ENCODE results near the gene PSMC5.
"Not testable (repeated sequence)": the region's sequence is repeated elsewhere in the genome, so short reads cannot be mapped to it uniquely, and the experiment has no call there.

The PSMC5 gene

DNA sequence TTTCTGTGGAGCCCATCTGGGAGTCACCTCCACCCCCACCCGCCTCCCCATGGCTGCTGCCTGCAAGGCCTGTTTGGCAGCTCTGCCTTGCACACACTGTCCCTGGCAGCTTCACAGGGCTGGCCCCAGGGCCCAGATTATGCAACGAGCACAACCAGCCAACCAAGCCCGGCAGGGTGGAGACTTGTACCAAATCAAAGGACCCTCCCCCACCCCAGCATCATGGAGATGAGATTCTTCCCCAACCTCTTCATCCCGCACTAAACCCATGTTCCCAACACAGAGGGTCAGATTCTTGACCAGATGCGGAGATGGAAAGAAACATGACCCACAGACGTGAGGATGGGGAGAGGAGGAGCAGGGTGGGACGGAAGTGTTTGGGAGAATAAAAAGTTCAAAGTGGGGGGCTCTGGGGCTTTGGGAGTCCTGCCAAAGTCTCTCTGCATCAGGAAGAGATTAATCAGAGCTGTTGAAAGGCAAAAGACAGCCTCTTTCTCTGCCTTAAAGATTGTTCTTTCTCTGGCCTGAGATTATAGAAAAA, 11.5 kb downstream of the PSMC5 start:
- Mint-ChIP-seq H3K27me3 (ENCODE audit: low read depth) (no peaks in the 10 kb centered on the region), H3K36me3 (ENCODE audit: low read depth) (peaks cover 35% of the 10 kb centered on the region), H3K4me1 (ENCODE audit: low read depth) (peaks cover 28% of the 10 kb centered on the region), H3K9me3 (no peaks in the 10 kb centered on the region), H3K4me3 (peak overlapping the region; percentile 15), H3K27ac (peak overlapping the region; percentile 50)
- no peak for DNase-seq (ENCODE audit: low spot score)

- no peak for DNase-seq (ENCODE audit: low spot score)
- no peaks in the 10 kb centered on the region for H3K27me3 Mint-ChIP-seq (ENCODE audit: low read depth)
- peak overlapping the region; percentile 91 for H3K27ac Mint-ChIP-seq
- H3K4me1 Mint-ChIP-seq (ENCODE audit: low read depth) = peaks cover 34% of the 10 kb centered on the region
- H3K36me3 Mint-ChIP-seq (ENCODE audit: low read depth) = peaks cover 18% of the 10 kb centered on the region
- H3K9me3 Mint-ChIP-seq = no peaks in the 10 kb centered on the region
- H3K4me3 Mint-ChIP-seq = peak overlapping the region; percentile 98
Measured at GRCh38 chr17:63840591-63841349, 13.5 kb downstream of the PSMC5 start.

DNA sequence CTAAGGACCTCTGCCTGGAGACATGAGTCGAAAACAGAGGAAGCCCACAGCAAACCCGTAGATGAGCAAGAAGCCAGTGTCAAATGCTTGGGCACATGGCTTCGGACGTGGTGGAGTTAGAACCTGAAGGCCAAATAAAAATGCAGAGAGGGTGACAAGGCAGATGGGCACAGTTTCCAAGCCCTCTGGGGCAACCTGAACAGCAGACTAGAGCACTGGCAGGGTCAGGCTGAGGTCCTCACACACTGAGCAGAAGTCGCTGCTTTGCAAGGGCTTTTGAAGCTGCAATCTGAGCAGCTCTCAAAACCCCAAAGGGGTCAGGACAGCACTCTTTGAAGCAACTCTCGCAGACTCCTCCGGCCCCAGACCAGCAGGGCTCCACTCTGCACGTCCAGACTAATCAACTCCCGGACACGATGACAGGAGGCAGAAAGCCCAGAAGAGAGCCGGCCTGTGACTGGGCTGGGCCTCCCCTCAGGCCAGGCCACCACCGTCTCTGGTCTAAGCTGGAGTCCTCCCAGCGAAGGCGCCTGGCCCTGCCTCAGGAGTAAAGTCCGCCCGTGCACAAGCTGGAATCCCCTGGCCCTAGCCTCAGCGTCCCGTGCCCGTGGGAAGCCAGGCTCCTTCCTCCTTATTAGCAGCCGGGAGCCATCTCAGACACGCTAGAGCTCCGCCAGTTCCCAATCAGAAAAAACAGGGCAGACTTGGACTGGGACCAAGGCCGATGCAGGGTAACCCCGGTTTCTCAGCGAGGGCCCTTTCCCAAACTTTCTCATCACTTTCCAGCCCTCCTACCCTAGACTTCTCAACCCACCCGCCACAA, 14.3 kb downstream of the PSMC5 start:
- Mint-ChIP-seq H3K4me1 (ENCODE audit: low read depth) (peaks cover 35% of the 10 kb centered on the region), H3K36me3 (ENCODE audit: low read depth) (peaks cover 14% of the 10 kb centered on the region), H3K9me3 (no peaks in the 10 kb centered on the region), H3K27ac (peak overlapping the region; percentile 91), H3K27me3 (ENCODE audit: low read depth) (no peaks in the 10 kb centered on the region), H3K4me3 (peak overlapping the region; percentile 98)
- peak; percentile 13 for DNase-seq (ENCODE audit: low spot score)

DNA sequence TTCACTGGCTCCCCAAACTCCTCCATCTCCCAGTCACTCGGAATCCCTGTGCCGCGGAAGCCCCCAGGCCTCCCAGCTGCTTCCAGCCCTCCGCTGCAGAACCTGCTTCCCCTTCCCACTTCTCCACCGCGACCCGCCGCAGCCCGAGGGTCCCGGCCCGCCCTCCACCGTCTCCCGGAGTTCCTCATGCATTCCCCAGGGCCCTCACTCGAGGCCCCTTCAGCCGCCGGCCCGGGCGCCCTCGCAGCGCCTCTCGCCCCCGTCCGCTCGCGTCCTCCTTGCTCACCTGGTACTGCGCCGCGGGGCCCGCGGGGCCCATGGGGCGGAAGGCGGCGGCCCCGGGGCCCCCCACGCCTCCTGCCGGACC, 14.9 kb downstream of the PSMC5 start:
- peak overlapping the region; percentile 98 for H3K4me3 Mint-ChIP-seq
- peak overlapping the region; percentile 91 for H3K27ac Mint-ChIP-seq
- no peaks in the 10 kb centered on the region for H3K9me3 Mint-ChIP-seq
- peaks cover 35% of the 10 kb centered on the region for H3K4me1 Mint-ChIP-seq (ENCODE audit: low read depth)
- DNase-seq (ENCODE audit: low spot score) = no peak
- H3K36me3 Mint-ChIP-seq (ENCODE audit: low read depth) = peaks cover 8% of the 10 kb centered on the region
- H3K27me3 Mint-ChIP-seq (ENCODE audit: low read depth) = no peaks in the 10 kb centered on the region

- Mint-ChIP-seq H3K4me1 (ENCODE audit: low read depth) (peaks cover 35% of the 10 kb centered on the region), H3K27ac (peak within 1 kb of the TSS; percentile 92)
- peak; percentile 96 for DNase-seq (ENCODE audit: low spot score)
Measured at GRCh38 chr17:63842540-63843386, 15.5 kb downstream of the PSMC5 start, which contains the start of gene SMARCD2. Gene SMARCD2 (minus strand): TSS chr17:63842685. CDS start chr17:63842674, 11 bp downstream.

GRCh38 chr17:63843387-63843888, 16.2 kb downstream of the PSMC5 start:
- DNase-seq (ENCODE audit: low spot score) = peak; percentile 19
- H3K9me3 Mint-ChIP-seq = not testable (repeated sequence)

More at GRCh38 chr17:63842540-63843386, 15.5 kb downstream of the PSMC5 start, which contains the start of gene SMARCD2:
- H3K36me3 Mint-ChIP-seq (ENCODE audit: low read depth) = peaks cover 7% of the 10 kb centered on the region
- peaks cover under 1% of the 10 kb centered on the region for H3K9me3 Mint-ChIP-seq
- H3K27me3 Mint-ChIP-seq (ENCODE audit: low read depth) = no peaks in the 10 kb centered on the region
- peak within 1 kb of the TSS; percentile 98 for H3K4me3 Mint-ChIP-seq

DNA sequence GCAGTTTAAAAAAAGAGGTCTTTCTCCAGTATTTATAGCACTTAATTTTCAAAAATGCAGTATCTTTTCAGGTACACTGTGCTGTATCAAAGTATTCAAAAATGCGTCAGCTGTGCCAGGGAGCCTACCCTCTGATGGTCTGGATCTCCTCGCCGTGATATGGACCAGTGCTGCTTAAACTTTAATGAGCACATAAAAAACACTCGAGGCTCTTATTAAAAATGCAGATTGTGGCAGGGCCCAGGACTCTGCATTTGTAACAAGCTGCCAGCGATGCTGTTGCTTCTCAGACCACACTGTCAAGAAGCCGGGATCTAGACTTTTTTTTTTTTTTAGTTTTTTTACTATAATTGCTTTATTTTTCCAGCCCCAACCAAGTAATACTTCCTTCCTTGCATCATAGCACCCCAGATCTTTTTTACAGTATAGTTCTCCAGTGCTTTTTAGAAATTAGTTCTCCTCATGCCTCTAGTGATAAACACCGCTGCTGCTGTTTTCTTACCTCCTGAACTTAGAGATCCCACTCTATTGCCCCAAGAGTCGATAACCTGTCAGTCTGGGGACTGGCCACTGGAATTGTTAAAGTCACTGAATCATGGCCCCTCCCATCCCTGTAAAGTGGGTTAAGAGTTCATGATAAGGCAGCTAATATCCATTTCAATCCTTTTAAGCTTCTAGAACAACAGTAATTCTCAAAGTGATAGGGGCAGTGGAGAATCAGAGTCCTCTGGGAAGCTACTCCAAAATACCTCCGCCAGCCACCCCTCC, 16.9 kb downstream of the PSMC5 start:
- no peak for DNase-seq (ENCODE audit: low spot score)
- Mint-ChIP-seq H3K36me3 (ENCODE audit: low read depth) (peaks cover 15% of the 10 kb centered on the region), H3K9me3 (peaks cover 7% of the 10 kb centered on the region), H3K27ac (peak overlapping the region; percentile 92), H3K4me3 (peak overlapping the region; percentile 87), H3K4me1 (ENCODE audit: low read depth) (peaks cover 43% of the 10 kb centered on the region), H3K27me3 (ENCODE audit: low read depth) (no peaks in the 10 kb centered on the region)

More at GRCh38 chr17:63843387-63843888, 16.2 kb downstream of the PSMC5 start:
- Mint-ChIP-seq H3K4me3 (peak overlapping the region; percentile 87), H3K4me1 (ENCODE audit: low read depth) (peaks cover 41% of the 10 kb centered on the region), H3K36me3 (ENCODE audit: low read depth) (peaks cover 13% of the 10 kb centered on the region), H3K27ac (peak overlapping the region; percentile 92)
- H3K27me3 Mint-ChIP-seq (ENCODE audit: low read depth) = not testable (repeated sequence)

DNA sequence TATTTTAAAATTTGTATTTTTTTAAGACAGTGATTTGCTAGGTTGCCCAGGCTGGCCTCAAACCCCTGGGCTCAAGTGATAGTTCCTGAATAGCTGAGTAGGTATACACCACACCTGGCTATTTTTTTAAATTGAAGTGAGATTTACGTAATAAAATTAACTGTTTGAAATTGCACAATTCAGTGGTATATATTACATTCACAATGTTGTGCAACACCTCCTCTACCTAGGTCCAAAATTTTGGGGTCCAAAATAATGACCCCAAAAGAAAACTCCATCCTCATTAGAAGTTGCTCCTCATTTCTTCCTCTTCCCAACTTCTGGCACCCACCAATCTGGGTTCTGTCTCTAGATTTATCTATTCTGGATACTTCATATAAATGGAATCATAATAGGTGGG, 18.3 kb downstream of the PSMC5 start:
- H3K4me3 Mint-ChIP-seq = no peak overlapping the region
- peaks cover 2% of the 10 kb centered on the region for H3K27me3 Mint-ChIP-seq (ENCODE audit: low read depth)
- peaks cover 41% of the 10 kb centered on the region for H3K4me1 Mint-ChIP-seq (ENCODE audit: low read depth)
- peaks cover 12% of the 10 kb centered on the region for H3K36me3 Mint-ChIP-seq (ENCODE audit: low read depth)
- DNase-seq (ENCODE audit: low spot score) = no peak
- no peak overlapping the region for H3K27ac Mint-ChIP-seq
- peaks cover 7% of the 10 kb centered on the region for H3K9me3 Mint-ChIP-seq

- DNase-seq (ENCODE audit: low spot score) = no peak
- peak overlapping the region; percentile 54 for H3K4me3 Mint-ChIP-seq
- H3K4me1 Mint-ChIP-seq (ENCODE audit: low read depth) = peaks cover 33% of the 10 kb centered on the region
- H3K27ac Mint-ChIP-seq = peak overlapping the region; percentile 75
- H3K36me3 Mint-ChIP-seq (ENCODE audit: low read depth) = peaks cover 8% of the 10 kb centered on the region
- H3K9me3 Mint-ChIP-seq = peaks cover 7% of the 10 kb centered on the region
- peaks cover 12% of the 10 kb centered on the region for H3K27me3 Mint-ChIP-seq (ENCODE audit: low read depth)
Measured at GRCh38 chr17:63847525-63848249, 20.5 kb downstream of the PSMC5 start.

DNA sequence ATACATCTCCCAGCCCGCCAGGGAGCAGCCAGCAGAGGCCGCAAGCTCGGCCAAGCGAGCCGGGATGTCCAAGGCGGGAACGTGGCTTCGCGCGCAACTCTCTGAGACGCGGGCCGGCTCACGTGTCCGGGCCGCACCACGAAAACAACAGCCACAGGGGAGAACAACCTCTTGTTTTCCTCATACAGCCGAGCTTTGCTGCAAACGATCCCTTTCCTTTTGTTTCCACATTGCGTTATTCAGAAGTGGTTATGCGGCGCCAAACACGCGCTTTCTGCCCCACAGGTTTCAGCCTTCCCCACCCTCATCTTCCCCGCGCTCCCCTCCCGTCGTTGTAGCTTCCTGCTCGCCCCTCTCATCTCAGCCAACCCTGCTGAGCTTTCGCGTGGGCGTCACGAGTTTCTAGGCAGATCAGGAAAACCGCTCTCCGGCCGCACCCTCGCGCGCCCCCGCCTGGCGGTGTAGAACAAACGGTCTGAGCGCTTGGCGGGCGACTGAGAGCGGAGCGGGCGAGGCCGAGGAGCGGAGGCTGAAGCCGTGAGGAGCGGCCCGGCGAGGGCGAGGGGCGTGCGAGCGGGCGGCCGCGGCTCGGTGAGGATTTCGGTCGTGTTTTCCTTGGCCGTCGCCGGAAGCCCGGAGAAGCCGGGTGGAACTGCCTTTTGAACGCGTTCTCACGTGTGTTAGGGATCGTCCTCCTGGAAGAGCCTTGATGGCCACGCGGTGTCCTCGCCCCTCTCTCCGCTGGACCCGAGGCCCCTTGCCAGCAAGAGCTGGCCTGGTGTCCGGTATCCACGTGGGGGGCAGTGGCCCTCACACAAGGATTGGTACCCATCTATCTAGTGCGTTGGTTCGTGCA, 21.8 kb downstream of the PSMC5 start:
- peaks cover 12% of the 10 kb centered on the region for H3K27me3 Mint-ChIP-seq (ENCODE audit: low read depth)
- peaks cover 8% of the 10 kb centered on the region for H3K36me3 Mint-ChIP-seq (ENCODE audit: low read depth)
- H3K27ac Mint-ChIP-seq = peak overlapping the region; percentile 95
- H3K4me1 Mint-ChIP-seq (ENCODE audit: low read depth) = peaks cover 26% of the 10 kb centered on the region
- H3K4me3 Mint-ChIP-seq = peak overlapping the region; percentile 78
- H3K9me3 Mint-ChIP-seq = peaks cover 7% of the 10 kb centered on the region
- peak; percentile 95 for DNase-seq (ENCODE audit: low spot score)

GRCh38 chr17:63850401-63850800, 23.2 kb downstream of the PSMC5 start:
- Mint-ChIP-seq H3K4me3 (no peak overlapping the region), H3K9me3 (peaks cover 7% of the 10 kb centered on the region), H3K27ac (no peak overlapping the region), H3K36me3 (ENCODE audit: low read depth) (peaks cover 8% of the 10 kb centered on the region), H3K4me1 (ENCODE audit: low read depth) (peaks cover 19% of the 10 kb centered on the region), H3K27me3 (ENCODE audit: low read depth) (peaks cover 12% of the 10 kb centered on the region)
- DNase-seq (ENCODE audit: low spot score) = no peak

Measured in T-helper 2 cell treated with Interferon-gamma antibody and Interleukin-4, amounts not matched to agents 5 μg/mL and 100 μg/mL, for 36 hours (primary cell).